ENCODE results near the gene LPXN.
"Not testable (repeated sequence)": the region's sequence is repeated elsewhere in the genome, so short reads cannot be mapped to it uniquely, and the experiment has no call there.

LPXN gene

GRCh38 chr11:58578635-58579191 is 3.1 kb upstream of the LPXN start, which contains the start of gene ZFP91:
Gene ZFP91, plus strand, starts transcription at chr11:58579063. Its CDS starts 219 bp downstream, at chr11:58579282.
- peak; percentile 98 for DNase-seq (ENCODE audit: extremely low read depth, low read depth)
- no peak for TF ChIP-seq CTCF (IDR thresholded peaks at IDR 0.05; ENCODE audit: low read depth, low read length)

- TF ChIP-seq CTCF (IDR thresholded peaks at IDR 0.05; ENCODE audit: low read depth, low read length), result no peak
- peak; percentile 97 for DNase-seq (ENCODE audit: extremely low read depth, low read depth)
Measured at GRCh38 chr11:58578136-58578634, 2.5 kb upstream of the LPXN start.

GRCh38 chr11:58577555-58578135 is 2.0 kb upstream of the LPXN start:
- peak; percentile 73 for DNase-seq (ENCODE audit: extremely low read depth, low read depth)
- no peak for TF ChIP-seq CTCF (IDR thresholded peaks at IDR 0.05; ENCODE audit: low read depth, low read length)

GRCh38 chr11:58576887-58577471 is 1.3 kb upstream of the LPXN start:
- DNase-seq (ENCODE audit: extremely low read depth, low read depth), result no peak

GRCh38 chr11:58574881-58575280 is 775 bp downstream of the LPXN start:
- TF ChIP-seq CTCF (IDR thresholded peaks at IDR 0.05; ENCODE audit: low read depth, low read length), result no peak
- DNase-seq (ENCODE audit: extremely low read depth, low read depth), result no peak

More at GRCh38 chr11:58576887-58577471, 1.3 kb upstream of the LPXN start:
- TF ChIP-seq CTCF (IDR thresholded peaks at IDR 0.05; ENCODE audit: low read depth, low read length), result peak; percentile 50

- no peak for DNase-seq (ENCODE audit: extremely low read depth, low read depth)
- no peak for TF ChIP-seq CTCF (IDR thresholded peaks at IDR 0.05; ENCODE audit: low read depth, low read length)
Measured at GRCh38 chr11:58573451-58574104, 2.1 kb downstream of the LPXN start.

- DNase-seq (ENCODE audit: extremely low read depth, low read depth), result not testable (repeated sequence)
Measured at GRCh38 chr11:58572906-58573305, 2.8 kb downstream of the LPXN start.
